ENCODE measurements around the gene ITIH3. TPM values are rescaled to one million over a fixed set of nuclear protein-coding genes. Genes with fewer than 3 reads are reported as not detected.

The ITIH3 gene
- polyA plus RNA-seq, 1 of the 3 experiments (the other 2 are of a cell fraction) = 4.3 TPM

DNA sequence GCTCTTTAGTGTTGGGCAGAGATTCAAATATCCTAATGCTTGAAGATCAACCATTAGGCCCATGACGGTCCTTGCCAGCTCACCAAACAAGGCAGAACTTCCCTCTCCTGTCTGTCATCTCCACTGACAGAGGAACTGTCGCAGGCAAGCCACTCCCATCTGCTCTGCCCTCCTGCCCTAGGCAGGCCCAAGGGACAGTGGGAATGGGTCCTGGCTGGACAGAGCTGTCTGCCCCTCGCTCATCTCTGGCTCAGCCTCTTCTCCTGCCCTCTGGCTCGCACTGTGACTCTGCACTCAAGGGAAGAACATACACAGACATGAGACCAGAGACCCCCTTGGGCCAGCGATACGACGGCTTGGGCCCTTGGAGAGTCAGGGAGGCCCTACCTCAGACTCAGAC, 47.8 kb downstream of the ITIH3 start:
- Histone ChIP-seq H3K27ac (ENCODE audit: low read depth in 2 of 2, low read length in 1 of 2) (no peak overlapping the region), H3K27me3 (ENCODE audit: insufficient read depth) (no peaks in the 10 kb centered on the region), H3K36me3 (replicated peaks in 1 of 2; ENCODE audit: control insufficient read depth in 1 of 2, insufficient read depth in 2 of 2, low read length in 1 of 2) (peaks cover 0 to 21% of the 10 kb centered on the region in 2 experiments), H3K9ac (no peak overlapping the region), H3K9me3 (no peaks in the 10 kb centered on the region), H2AFZ (ENCODE audit: low read depth) (no peak overlapping the region), H3K4me1 (ENCODE audit: control insufficient read depth in 1 of 2, insufficient read depth in 2 of 2, low read depth in 1 of 2, low read length in 1 of 2) (no peaks in the 10 kb centered on the region), H4K20me1 (ENCODE audit: insufficient read depth) (no peaks in the 10 kb centered on the region), H3K9me2 (no peaks in the 10 kb centered on the region), H3K4me2 (no peak overlapping the region), H3K79me2 (ENCODE audit: insufficient read depth) (no peaks in the 10 kb centered on the region), H3K4me3 (ENCODE audit: low read depth in 2 of 2, low read length in 1 of 2) (no peak overlapping the region), H3F3A (replicated peaks; ENCODE audit: insufficient read depth) (no peaks in the 10 kb centered on the region)
- CTCF ChIA-PET = interaction anchor here (0.7 to 1.2 kb wide), 3 partner anchors 8 to 354 kb away, joined by 3 to 4 read pairs (median 3); no protein-coding TSS in a partner anchor
- POLR2A ChIA-PET = no interaction called here
- 79% methylated on average over 7 of the region's 7 CpGs for WGBS (ENCODE audit: low lambda C conversion rate)
- TF ChIP-seq, protein P1, sequence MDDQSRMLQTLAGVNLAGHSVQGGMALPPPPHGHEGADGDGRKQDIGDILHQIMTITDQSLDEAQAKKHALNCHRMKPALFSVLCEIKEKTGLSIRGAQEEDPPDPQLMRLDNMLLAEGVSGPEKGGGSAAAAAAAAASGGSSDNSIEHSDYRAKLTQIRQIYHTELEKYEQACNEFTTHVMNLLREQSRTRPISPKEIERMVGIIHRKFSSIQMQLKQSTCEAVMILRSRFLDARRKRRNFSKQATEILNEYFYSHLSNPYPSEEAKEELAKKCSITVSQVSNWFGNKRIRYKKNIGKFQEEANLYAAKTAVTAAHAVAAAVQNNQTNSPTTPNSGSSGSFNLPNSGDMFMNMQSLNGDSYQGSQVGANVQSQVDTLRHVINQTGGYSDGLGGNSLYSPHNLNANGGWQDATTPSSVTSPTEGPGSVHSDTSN (IDR thresholded peaks at IDR 0.05) = no peak
- TF ChIP-seq, protein P2, sequence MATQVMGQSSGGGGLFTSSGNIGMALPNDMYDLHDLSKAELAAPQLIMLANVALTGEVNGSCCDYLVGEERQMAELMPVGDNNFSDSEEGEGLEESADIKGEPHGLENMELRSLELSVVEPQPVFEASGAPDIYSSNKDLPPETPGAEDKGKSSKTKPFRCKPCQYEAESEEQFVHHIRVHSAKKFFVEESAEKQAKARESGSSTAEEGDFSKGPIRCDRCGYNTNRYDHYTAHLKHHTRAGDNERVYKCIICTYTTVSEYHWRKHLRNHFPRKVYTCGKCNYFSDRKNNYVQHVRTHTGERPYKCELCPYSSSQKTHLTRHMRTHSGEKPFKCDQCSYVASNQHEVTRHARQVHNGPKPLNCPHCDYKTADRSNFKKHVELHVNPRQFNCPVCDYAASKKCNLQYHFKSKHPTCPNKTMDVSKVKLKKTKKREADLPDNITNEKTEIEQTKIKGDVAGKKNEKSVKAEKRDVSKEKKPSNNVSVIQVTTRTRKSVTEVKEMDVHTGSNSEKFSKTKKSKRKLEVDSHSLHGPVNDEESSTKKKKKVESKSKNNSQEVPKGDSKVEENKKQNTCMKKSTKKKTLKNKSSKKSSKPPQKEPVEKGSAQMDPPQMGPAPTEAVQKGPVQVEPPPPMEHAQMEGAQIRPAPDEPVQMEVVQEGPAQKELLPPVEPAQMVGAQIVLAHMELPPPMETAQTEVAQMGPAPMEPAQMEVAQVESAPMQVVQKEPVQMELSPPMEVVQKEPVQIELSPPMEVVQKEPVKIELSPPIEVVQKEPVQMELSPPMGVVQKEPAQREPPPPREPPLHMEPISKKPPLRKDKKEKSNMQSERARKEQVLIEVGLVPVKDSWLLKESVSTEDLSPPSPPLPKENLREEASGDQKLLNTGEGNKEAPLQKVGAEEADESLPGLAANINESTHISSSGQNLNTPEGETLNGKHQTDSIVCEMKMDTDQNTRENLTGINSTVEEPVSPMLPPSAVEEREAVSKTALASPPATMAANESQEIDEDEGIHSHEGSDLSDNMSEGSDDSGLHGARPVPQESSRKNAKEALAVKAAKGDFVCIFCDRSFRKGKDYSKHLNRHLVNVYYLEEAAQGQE (IDR thresholded peaks at IDR 0.05; ENCODE audit: low read depth, low read length) = no peak
- TF ChIP-seq MEF2A (IDR thresholded peaks at IDR 0.05; ENCODE audit: borderline replicate concordance, low read depth) (no peak), EP300 (IDR thresholded peaks at IDR 0.05; ENCODE audit: borderline replicate concordance in 1 of 2, low read depth in 1 of 2, low read length in 1 of 2) (no peak), SIN3A (IDR thresholded peaks at IDR 0.05; ENCODE audit: borderline replicate concordance, low read depth, low read length) (no peak), GATA2 (CRISPR knock-in tag; IDR thresholded peaks at IDR 0.05) (no peak), TCF12 (IDR thresholded peaks at IDR 0.05) (no peak), CHD2 (IDR thresholded peaks at IDR 0.05; ENCODE audit: low read length, partially characterized antibody) (no peak), SMC3 (IDR thresholded peaks at IDR 0.05; ENCODE audit: low read depth, low read length) (no peak)
- TF ChIP-seq, protein P3, sequence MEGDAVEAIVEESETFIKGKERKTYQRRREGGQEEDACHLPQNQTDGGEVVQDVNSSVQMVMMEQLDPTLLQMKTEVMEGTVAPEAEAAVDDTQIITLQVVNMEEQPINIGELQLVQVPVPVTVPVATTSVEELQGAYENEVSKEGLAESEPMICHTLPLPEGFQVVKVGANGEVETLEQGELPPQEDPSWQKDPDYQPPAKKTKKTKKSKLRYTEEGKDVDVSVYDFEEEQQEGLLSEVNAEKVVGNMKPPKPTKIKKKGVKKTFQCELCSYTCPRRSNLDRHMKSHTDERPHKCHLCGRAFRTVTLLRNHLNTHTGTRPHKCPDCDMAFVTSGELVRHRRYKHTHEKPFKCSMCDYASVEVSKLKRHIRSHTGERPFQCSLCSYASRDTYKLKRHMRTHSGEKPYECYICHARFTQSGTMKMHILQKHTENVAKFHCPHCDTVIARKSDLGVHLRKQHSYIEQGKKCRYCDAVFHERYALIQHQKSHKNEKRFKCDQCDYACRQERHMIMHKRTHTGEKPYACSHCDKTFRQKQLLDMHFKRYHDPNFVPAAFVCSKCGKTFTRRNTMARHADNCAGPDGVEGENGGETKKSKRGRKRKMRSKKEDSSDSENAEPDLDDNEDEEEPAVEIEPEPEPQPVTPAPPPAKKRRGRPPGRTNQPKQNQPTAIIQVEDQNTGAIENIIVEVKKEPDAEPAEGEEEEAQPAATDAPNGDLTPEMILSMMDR (IDR thresholded peaks at IDR 0.05) = no peak
- TF ChIP-seq, protein P4, sequence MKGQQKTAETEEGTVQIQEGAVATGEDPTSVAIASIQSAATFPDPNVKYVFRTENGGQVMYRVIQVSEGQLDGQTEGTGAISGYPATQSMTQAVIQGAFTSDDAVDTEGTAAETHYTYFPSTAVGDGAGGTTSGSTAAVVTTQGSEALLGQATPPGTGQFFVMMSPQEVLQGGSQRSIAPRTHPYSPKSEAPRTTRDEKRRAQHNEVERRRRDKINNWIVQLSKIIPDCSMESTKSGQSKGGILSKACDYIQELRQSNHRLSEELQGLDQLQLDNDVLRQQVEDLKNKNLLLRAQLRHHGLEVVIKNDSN (IDR thresholded peaks at IDR 0.05; ENCODE audit: borderline replicate concordance, low read depth) = no peak
- TF ChIP-seq, protein P5, sequence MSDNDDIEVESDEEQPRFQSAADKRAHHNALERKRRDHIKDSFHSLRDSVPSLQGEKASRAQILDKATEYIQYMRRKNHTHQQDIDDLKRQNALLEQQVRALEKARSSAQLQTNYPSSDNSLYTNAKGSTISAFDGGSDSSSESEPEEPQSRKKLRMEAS (IDR thresholded peaks at IDR 0.05; ENCODE audit: low read depth) = no peak
- TF ChIP-seq, protein P6, sequence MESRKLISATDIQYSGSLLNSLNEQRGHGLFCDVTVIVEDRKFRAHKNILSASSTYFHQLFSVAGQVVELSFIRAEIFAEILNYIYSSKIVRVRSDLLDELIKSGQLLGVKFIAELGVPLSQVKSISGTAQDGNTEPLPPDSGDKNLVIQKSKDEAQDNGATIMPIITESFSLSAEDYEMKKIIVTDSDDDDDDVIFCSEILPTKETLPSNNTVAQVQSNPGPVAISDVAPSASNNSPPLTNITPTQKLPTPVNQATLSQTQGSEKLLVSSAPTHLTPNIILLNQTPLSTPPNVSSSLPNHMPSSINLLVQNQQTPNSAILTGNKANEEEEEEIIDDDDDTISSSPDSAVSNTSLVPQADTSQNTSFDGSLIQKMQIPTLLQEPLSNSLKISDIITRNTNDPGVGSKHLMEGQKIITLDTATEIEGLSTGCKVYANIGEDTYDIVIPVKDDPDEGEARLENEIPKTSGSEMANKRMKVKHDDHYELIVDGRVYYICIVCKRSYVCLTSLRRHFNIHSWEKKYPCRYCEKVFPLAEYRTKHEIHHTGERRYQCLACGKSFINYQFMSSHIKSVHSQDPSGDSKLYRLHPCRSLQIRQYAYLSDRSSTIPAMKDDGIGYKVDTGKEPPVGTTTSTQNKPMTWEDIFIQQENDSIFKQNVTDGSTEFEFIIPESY (IDR thresholded peaks at IDR 0.05; ENCODE audit: borderline replicate concordance, low read depth) = no peak
- no peak for DNase-seq
